T-helper 2 cell treated with Interferon-gamma antibody and Interleukin-4, amounts not matched to agents 100 ng/mL and 5 ng/mL, for 36 hours (primary cell): ENCODE measurements around the gene RIMBP2. TPM values are rescaled to one million over a fixed set of nuclear protein-coding genes. Genes with fewer than 3 reads are reported as not detected.

Source experiments
- intact Hi-C: fragments of 100-400 bp; cut with micrococcal nuclease; formaldehyde crosslinking; loops from one replicate; pipeline ENCODE4 v1.15.1; 2023
- total RNA-seq: library from RNA; stranded (reverse); gene quantifications from 2 replicates; pipeline ENCODE4 v1.2.3, GENCODE V29; 2022

The RIMBP2 gene
- total RNA-seq, 1 donor from 2014 or later, result not detected

GRCh38 chr12:130490674-130491073 is 225.4 kb downstream of the RIMBP2 start:
- intact Hi-C loops, result no loop called here

GRCh38 chr12:130489293-130489692 is 226.8 kb downstream of the RIMBP2 start:
- intact Hi-C loops, result no loop called here

DNA sequence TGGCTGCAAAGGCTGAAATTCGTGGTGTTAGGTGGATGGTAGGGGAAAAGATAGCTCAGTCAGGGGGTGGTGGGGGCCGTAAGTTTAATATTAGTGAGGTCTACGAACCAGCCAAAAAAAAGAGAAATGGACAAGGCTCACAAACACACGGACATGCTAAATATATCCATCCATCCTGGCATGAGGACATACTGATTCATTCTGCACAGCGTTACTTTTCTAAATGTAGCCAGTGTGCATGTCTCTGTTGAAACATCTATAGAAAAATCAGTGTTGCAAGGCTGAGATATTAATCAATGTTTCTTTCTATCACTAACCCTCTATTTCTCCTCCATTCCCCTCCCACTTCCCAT is 227.8 kb downstream of the RIMBP2 start:
- intact Hi-C loops, result no loop called here

- intact Hi-C loops, result no loop called here
Observed at GRCh38 chr12:130487636-130488357, 228.3 kb downstream of the RIMBP2 start.

DNA sequence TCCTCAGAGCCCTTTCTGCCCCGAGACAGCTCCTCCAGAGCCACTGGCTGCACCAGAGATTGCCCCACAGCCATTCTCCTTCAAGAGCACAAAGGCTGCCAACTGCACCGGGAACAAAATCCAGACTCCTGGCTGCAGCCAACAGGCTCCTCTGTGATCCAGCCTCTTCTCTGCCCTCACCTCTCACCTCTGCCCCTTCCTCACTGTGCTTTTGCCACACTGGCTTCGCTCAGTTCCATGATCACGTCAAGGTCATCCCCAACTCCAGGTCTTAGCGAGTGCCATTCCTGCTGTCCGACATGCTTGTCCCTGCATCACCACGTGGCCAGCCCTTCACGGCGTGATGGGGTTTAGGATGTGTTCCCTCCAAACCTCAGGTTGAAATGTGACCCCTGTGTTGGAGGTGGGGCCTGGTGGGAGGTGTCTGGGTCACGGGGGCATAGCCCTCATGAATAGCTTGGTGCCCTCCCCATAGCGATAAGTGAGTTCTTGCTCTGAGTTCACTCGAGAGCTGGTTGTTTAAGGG is 229.1 kb downstream of the RIMBP2 start:
- intact Hi-C loops, result no loop called here

DNA sequence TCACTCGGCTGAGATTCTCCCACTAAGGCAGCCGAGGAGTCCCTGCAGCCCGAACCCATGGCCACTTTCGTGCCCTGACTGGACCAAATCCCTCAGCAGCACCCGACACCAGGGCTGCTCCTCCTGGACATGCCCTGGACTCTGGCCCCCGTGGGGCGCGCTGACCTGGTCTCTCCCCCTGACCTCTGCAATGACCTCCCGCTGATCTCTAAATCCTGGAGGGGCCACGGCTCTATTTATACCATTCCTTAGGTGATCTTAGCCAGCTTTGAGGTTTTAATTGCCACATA is 230.0 kb downstream of the RIMBP2 start:
- intact Hi-C loops, result no loop called here

DNA sequence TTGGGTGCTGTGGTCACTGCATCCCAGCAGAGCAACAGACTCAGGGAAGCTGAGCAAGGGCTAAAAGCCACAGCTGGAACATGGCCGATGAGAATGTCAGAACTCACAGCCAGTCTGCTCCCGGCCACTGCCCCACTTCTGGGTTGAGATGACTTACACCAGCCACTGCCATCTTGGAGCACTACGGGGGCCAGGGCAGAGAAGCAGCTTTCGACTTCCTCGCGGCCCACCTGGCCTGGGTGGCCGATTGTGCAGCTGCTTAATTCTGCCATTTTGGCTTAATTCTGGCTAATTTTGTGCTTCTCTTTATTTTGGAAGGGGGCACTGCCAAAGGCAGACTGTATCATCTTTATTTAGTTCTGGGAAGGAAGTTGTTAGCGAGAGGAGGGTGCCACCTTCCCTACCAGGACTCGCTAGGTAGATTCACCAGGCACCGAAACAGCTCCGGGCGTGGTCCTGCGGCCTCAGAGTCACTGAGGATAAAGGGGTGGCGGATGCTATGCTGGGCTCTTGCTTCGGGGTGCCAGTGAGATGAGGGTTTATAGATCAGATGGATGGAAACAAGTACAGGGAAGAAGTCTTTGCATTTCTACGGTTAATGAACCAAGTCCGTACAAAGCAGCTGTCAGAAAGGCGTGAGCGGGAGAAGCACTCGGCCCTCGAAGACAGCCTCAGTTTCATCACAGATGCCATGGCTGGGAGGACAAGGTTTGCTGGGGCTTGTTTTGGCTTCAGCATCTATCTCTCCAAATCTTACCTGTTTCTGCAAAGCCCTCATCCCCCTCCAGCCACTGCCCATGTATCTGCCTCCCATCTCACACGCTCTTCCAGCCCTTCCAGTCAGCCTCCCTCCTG is 230.6 kb downstream of the RIMBP2 start:
- intact Hi-C loops, result no loop called here

DNA sequence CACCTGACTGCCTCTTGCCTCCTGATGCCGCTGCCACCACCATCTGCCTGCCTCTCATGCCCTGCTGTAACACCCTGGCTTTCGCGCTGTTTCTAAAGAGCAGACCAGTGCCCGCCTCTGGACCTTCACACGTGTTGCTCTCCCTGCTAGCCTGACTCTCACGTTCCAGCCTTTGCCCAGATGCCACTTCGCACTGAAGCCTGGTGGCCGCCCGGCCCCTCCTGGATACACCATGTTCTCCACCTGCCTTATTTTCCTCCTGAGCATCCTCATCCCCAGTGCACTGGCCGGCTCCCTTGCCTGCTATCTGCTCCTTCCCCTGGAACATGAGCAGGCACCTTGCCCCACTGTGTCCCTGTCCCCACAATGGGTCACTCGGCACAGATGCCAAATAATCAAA is 231.9 kb downstream of the RIMBP2 start:
- intact Hi-C loops, result no loop called here

- intact Hi-C loops, result no loop called here
Observed at GRCh38 chr12:130483616-130484180, 232.4 kb downstream of the RIMBP2 start.

GRCh38 chr12:130482448-130482847 is 233.7 kb downstream of the RIMBP2 start:
- intact Hi-C loops, result no loop called here

DNA sequence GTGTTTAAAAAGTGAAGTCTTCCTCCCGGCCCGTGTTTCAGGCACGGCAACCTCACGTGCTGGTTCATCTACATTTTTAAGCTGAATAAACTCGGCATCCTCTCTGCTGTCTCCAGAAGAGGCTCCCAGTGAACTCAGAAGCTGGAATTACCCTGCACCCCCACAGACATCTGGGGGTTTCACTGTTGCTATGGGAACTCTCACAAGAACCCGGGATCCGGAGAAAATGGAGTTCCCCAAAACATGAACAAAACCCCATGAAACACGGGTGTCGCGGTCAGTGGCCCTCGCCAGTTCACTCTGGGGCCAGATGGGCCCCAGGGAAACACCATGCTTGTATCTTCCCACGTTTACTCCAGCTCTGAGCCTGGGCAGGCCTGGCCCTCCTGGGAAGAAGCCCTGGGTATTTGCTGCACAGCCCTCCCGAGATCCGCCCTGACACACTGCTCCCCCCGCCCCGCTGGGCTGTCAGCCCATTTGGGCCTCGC is 234.7 kb downstream of the RIMBP2 start:
- intact Hi-C loops, result no loop called here

GRCh38 chr12:130480887-130481286 is 235.2 kb downstream of the RIMBP2 start:
- intact Hi-C loops, result no loop called here

DNA sequence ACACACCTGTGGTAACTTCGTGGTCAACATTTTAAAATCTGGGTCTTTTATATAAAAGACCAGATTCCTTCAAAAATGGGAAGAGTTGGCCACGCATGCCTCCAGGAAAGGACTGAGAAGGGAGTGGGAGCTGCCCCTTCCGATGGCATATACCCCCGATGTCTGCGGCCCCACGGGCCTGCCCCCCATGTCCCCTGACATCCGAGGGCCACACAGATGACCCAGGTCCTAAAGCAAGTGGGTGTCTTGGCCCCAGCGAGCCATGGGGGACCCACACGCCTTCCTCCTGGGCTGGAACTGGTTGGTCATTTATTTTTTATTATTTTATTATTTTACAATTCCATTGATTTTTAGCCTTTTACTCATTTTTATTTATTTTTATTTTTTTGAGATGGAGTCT is 235.9 kb downstream of the RIMBP2 start:
- intact Hi-C loops, result no loop called here

DNA sequence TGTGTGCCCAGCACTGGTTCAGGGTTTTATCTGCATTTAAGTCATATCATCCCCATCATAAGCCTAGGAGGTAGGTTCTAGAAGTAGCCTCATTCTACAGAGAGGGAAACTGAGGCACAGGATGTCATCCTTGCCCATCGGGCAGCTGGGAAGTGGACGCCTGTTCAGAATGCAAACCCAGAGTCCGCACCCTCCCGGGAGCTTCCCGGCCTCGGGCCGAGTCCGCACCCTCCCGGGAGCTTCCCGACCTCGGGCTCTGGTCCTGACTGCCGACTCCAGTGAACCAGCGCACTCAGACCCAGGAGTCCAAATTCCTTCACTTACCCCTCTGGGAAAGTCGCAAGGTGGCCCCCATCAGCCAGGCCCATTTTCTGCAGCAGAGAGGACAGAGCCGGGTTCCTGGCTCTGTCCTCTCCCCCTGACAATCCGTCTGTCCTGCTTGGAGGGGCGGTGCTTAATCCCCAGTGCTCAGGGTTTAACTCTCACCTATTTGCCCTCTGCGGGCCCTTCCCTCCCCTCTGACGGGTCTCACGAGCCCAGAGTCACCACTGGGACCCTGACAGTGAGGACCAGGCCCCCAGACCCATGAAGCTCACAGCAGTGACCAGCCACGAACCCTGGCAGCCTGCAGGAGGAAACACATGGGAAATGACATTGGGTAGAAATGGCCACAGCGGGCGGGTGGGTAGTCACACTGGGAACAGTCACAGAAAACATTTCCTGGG is 236.5 kb downstream of the RIMBP2 start:
- intact Hi-C loops, result no loop called here

DNA sequence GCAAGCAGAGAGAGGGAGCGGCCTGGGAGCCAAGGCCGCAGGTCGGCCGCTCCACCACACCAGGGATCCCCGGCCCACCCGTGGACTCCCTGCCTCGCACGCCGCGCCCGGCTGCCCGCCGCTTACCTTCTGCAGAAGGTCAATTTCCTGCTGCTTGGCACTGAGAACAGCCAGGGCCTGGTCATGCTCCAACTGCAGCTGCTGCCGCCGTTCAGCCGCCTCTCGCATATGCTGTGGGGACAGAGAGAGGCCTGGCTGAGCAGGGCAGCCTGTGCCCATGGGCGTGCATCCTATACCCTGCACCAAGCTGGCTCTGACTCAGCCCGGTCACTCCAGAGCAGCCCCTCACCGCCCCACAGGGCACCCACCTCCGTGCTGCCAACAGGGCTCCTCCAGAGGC is 237.3 kb downstream of the RIMBP2 start:
- intact Hi-C loops, result no loop called here

DNA sequence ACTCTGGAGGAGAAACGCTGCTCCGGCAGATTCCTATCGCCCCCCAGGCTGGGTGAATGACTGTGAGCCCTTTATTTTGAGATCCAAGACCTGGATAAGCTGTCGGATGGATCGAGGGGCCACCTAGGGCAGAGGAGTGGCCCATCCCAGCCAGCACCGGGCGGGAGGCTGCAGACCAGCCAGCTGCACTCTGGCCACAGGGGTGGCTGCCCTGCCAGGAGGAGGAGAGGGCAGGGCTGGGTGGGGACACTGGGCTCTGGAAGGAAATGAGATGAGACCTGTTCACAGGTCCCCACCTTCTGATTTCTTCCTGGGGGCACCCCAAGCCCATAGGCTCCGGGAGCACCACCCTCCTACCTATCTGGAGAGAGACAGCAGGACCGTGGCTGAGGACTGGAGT is 238.4 kb downstream of the RIMBP2 start:
- intact Hi-C loops, result no loop called here

GRCh38 chr12:130477266-130477665 is 238.8 kb downstream of the RIMBP2 start:
- intact Hi-C loops, result no loop called here

DNA sequence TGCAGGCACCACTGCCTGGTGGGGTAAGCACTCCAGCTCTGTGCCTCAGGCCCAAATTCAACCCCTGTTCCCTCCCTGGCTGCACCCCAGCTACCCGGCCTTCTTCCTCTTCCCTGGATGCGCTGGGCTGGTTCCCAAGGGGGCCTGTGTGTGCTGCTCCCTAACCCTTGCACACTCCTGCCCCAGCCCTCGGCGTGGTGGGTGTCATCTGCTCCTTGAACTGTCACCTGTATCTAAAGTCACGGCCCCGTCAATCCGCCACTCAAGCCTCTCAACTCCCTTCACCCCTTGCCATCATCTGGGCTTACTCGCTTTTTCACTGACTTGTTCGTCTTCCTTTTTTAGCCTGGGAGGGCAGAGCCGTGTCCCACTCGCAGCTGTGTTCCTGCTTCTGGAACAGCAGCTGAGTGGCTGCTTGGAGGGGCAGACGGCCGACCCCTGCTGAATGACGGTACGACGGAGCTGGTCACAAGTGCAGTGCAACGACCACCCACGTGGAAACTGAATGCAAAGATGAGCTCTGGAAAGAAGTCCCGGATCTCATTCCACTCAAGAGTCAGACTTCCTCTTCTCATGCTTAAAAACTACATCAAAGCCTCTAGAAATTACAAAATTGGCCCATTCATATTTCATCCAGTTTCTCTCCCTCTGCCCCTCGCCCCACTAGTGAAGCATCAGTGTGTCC is 239.5 kb downstream of the RIMBP2 start:
- intact Hi-C loops, result no loop called here

DNA sequence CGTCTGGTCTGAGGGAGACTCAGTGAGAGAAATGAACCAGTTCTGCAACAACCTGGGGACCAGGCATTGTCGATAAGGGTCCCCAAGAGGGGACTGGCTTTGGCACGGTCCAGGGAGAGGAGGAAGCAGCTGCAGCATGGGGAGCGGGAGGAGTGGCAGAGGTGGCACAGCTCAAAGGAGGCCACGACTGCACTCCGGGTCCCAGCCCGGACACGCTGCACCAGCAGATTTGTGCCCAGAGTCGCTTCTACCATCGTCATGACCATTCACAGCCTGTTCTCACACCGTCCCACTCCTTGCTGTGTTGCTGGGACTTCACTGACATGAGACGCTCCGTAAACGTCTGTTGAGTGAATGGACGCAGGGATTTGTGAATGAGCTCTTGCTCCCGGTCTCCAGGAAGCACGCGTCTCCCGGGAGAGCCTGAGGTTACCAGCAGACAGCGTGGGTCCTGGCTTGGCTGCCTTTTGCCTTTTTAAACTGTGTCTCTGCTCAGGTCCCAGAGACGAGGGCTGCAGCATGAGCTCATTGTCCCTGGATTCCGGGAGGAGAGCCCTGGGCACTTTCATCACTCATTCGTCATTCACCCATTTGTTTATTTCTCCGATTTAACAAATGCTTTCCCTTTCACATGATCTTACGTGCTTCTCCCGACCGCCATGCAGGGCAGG is 241.4 kb downstream of the RIMBP2 start:
- intact Hi-C loops, result no loop called here

DNA sequence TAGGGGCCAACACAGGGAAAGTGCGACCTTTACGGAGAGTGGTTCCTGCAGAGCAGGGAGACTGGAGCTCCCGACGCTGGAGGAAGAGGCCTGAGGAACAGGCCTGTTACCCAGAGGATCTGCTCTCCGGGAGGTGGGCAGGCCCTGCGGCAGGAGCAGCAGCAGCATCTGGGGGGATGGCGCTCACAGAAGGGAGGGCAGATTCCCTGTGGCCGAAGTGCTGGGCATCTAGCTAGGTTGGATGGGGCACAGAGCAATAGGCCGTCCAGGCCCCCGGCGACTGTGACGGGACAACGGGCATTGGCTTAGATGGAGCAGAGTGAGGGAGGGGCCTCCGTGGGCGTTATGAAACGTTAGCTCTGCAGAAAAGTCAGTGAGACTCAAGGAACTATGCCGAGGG is 242.8 kb downstream of the RIMBP2 start:
- intact Hi-C loops, result no loop called here

DNA sequence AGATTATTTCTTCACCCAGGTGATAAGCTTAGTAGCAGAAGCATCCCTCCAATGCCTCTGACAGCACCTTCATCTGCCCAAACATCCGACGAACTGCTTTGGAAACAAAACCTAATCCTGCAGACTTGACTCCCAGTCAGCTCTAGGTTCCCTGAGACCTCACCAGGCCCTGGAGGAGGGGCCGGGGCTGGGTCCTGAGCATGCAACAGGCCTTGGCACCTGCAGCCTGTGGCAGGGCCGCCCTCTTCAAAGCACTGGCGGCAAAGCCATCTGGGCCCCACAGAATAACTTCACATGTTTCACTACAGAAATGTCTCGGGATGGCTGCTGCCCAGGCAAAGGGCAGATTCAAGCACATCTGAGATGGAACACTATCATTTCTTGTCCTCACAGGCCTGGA is 245.1 kb downstream of the RIMBP2 start:
- intact Hi-C loops, result no loop called here
